B cell (primary cell): ENCODE results near the gene TMEM25. TPM values are rescaled to one million over a fixed set of nuclear protein-coding genes. Genes with fewer than 3 reads are reported as not detected.
A peak's percentile ranks its signal among the peaks of the same experiment; 100 is the strongest.

Experiments
- ATAC-seq: fragments of 200-7000 bp; cut with Tn5 transposase; one replicate; pipeline ENCODE4 v1.10.0; 2021; ENCODE audit warnings: low read depth, mild to moderate bottlenecking, moderate number of reproducible peaks, moderate library complexity
- CTCF ChIA-PET: fragments of 350-600 bp; sonication (Branson Sonifier 250); formaldehyde crosslinking; loops from one replicate; lab custom pipeline; 2021; ENCODE audit warnings: antibody characterized with exemption, inconsistent platforms; lab: Charles Lee
- POLR2A ChIA-PET: fragments of 350-600 bp; sonication (Branson Sonifier 250); formaldehyde crosslinking; loops from one replicate; lab custom pipeline; 2021; ENCODE audit warnings: antibody characterized with exemption; lab: Charles Lee
- DNase-seq: peaks from one replicate; pipeline ENCODE4 v3.0.0; 2013
- H2AFZ ChIP-seq: 2 replicates; pipeline ENCODE4 v1.6.1; 2012; ENCODE audit warnings: mild to moderate bottlenecking, low read depth, low read length; ENCODE audit not compliant: insufficient read depth, poor library complexity, severe bottlenecking
- H3K27ac ChIP-seq, 2 donors: 1 replicate in 1 of 2; 2 replicates in 1 of 2; pipeline ENCODE4 v1.5.1; 2012 to 2013; ENCODE audit warnings: low read length in 2 of 2, mild to moderate bottlenecking in 2 of 2, moderate library complexity in 1 of 2
- H3K27me3 ChIP-seq, 4 experiments: fragments of 200-600 bp in 1 of 4; sonication (generic) in 1 of 4; replicated peaks in 1 of 4; 1 replicate in 2 of 4; 2 replicates in 2 of 4; pipeline versions ENCODE4 v1.6.1 to v1.7.0; 2013 to 2016; ENCODE audit warnings: low read length in 3 of 4, mild to moderate bottlenecking in 2 of 4, mixed read lengths in 1 of 4, moderate library complexity in 1 of 4; ENCODE audit not compliant: insufficient read depth in 4 of 4, control insufficient read depth in 3 of 4; ENCODE audit errors: control extremely low read depth in 1 of 4
- H3K36me3 ChIP-seq, 2 experiments: replicated peaks in 1 of 2; 1 replicate in 1 of 2; 2 replicates in 1 of 2; pipeline versions ENCODE4 v1.6.1 to v1.7.1; 2013; ENCODE audit warnings: low read length in 1 of 2; ENCODE audit not compliant: insufficient read depth in 2 of 2, control insufficient read depth in 1 of 2; ENCODE audit errors: control extremely low read depth in 1 of 2, extremely low read depth in 1 of 2
- H3K4me1 ChIP-seq, 2 donors: fragments of 200-600 bp in 1 of 2; sonication (generic) in 1 of 2; 1 replicate in 1 of 2; 2 replicates in 1 of 2; pipeline versions ENCODE4 v1.5.1 to v1.6.1; 2013 to 2017; ENCODE audit warnings: low read length in 2 of 2; ENCODE audit not compliant: control insufficient read depth in 2 of 2, insufficient read depth in 2 of 2
- H3K4me2 ChIP-seq: replicated peaks from 2 replicates; pipeline ENCODE3; 2012; ENCODE audit warnings: mild to moderate bottlenecking, low read depth, low read length; ENCODE audit not compliant: poor library complexity, severe bottlenecking
- H3K4me3 ChIP-seq, 5 experiments: fragments of 200-600 bp in 1 of 5; sonication (generic) in 1 of 5; 1 replicate in 3 of 5; 2 replicates in 2 of 5; pipeline versions ENCODE4 v1.5.1 to v1.7.0; 2011 to 2016; ENCODE audit warnings: low read length in 4 of 5, mild to moderate bottlenecking in 4 of 5, low read depth in 2 of 5, control low read depth in 1 of 5, moderate library complexity in 1 of 5; ENCODE audit not compliant: insufficient read depth in 1 of 5; ENCODE audit errors: control extremely low read depth in 1 of 5, extremely low read depth in 1 of 5
- H3K79me2 ChIP-seq: fragments of 200-600 bp; sonication (generic); one replicate; pipeline ENCODE4 v1.6.0; 2016; ENCODE audit warnings: low read length; ENCODE audit not compliant: control insufficient read depth, insufficient read depth
- H3K9ac ChIP-seq: fragments of 200-600 bp; sonication (generic); 2 replicates; pipeline ENCODE4 v1.6.1; 2017; ENCODE audit warnings: mild to moderate bottlenecking, low read length, moderate library complexity
- H3K9me3 ChIP-seq, 3 donors: one replicate each; pipeline versions ENCODE4 v1.6.1 to v1.7.1; 2013; ENCODE audit warnings: low read length in 2 of 3; ENCODE audit not compliant: control insufficient read depth in 2 of 3, insufficient read depth in 1 of 3; ENCODE audit errors: control extremely low read depth in 1 of 3
- H4K20me1 ChIP-seq: 2 replicates; pipeline ENCODE4 v1.6.0; 2012; ENCODE audit warnings: mild to moderate bottlenecking, low read length; ENCODE audit not compliant: insufficient read depth, control insufficient read depth, poor library complexity, severe bottlenecking
- H3K27ac Mint-ChIP-seq: one replicate; pipeline ENCODE4 v1.8.0; 2021; ENCODE audit warnings: mixed read lengths
- H3K27me3 Mint-ChIP-seq: one replicate; pipeline ENCODE4 v1.8.0; 2021; ENCODE audit warnings: mixed read lengths
- H3K4me1 Mint-ChIP-seq: one replicate; pipeline ENCODE4 v1.8.0; 2021; ENCODE audit warnings: mixed read lengths
- H3K4me3 Mint-ChIP-seq: one replicate; pipeline ENCODE4 v1.8.0; 2021; ENCODE audit warnings: mixed read lengths
- H3K9me3 Mint-ChIP-seq: one replicate; pipeline ENCODE4 v1.8.0; 2022; ENCODE audit warnings: mixed read lengths; ENCODE audit not compliant: insufficient read depth
- EZH2 ChIP-seq: IDR thresholded peaks from 2 replicates; pipeline ENCODE4 v1.6.1; 2012; ENCODE audit warnings: borderline replicate concordance, low read depth, mild to moderate bottlenecking, moderate library complexity, low read length; ENCODE audit not compliant: insufficient read depth, poor library complexity, severe bottlenecking
- WGBS: methylation state at CpG from one replicate; pipeline ENCODE4 v1.1.5; 2013; ENCODE audit warnings: missing lambda C conversion rate; ENCODE audit not compliant: insufficient coverage; 5-methylcytosine and 5-hydroxymethylcytosine counted together
- intact Hi-C: fragments of 100-400 bp; cut with micrococcal nuclease; formaldehyde crosslinking; loops from one replicate; pipeline ENCODE4 v1.10.0; 2022
- polyA plus RNA-seq: library from polyadenylated mRNA; depleted of rRNA; stranded (reverse); fragments of >200 nt; gene quantifications from 2 replicates; pipeline ENCODE4 v1.2.3, GENCODE V29; 2012
- total RNA-seq, 2 donors: library from RNA; stranded (reverse); fragments of 120-200 nt in 1 of 2; gene quantifications; 1 replicate in 1 of 2; 2 replicates in 1 of 2; pipeline versions ENCODE4 v1.2.3 to v1.2.4, GENCODE V29; 2013 to 2022
- TF ChIP-seq, protein P1 (sequence below): fragments of 200-600 bp; IDR thresholded peaks from one replicate; pipeline ENCODE4 v1.8.0; 2022; ENCODE audit warnings: antibody characterized with exemption, mild to moderate bottlenecking

The TMEM25 gene
- total and polyA plus RNA-seq, 2 donors (not counting 1 experiment from before 2014, with no cell fraction given), result 16.9 to 21.4 TPM

DNA sequence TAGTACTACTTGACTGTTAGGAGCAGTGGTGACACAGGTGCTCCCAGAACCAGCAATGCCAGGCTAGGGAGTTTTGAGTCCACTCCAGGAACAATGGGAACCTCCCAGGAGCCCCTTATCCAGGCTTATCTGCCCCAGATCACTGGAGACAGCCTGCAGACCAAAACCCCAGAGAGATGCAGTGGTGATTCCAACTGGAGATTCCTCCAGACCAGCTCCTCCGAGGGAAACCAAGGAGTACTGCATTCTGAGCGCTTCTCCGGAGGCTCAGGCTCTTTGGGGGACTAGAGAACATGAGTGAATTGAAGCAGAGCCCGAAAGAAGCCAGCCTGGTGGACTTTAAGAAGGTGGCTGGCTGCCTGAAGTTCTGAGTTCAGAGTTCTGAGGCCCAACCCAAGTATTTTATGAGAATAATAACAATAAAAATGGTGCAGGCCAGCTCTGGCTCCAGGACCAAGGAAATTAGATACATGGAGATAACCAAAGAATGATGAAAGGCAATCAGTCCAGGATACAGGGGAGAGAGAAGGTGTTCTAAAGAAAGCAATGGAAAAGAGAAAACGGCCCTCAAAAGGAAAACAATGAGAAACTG lies 1.3 kb upstream of the TMEM25 start:
- no peaks in the 10 kb centered on the region for H3K79me2 ChIP-seq
- peak overlapping the region in 2 of 5 experiments; percentile 1 to 73 for H3K4me3 ChIP-seq
- H2AFZ ChIP-seq, result peak overlapping the region; percentile 100
- H3K4me3 Mint-ChIP-seq, result peak overlapping the region; percentile 97
- no peaks in the 10 kb centered on the region for H4K20me1 ChIP-seq
- WGBS, result 93% methylated on average over 4 of the region's 5 CpGs
- peak overlapping the region; percentile 85 for H3K4me2 ChIP-seq
- intact Hi-C loops, result loop anchor here (2.0 kb wide), 2 partner anchors 43 to 91 kb away; partner anchors contain the start of gene ARCN1
- peaks cover 14 to 21% of the 10 kb centered on the region in 2 donors for H3K4me1 ChIP-seq
- no peaks in the 10 kb centered on the region for H3K36me3 ChIP-seq
- no peak for ATAC-seq
- no peaks in the 10 kb centered on the region for H3K27me3 Mint-ChIP-seq
- peak overlapping the region; percentile 65 for H3K27ac Mint-ChIP-seq
- no peak overlapping the region for H3K27ac ChIP-seq
- DNase-seq, result no peak
- POLR2A ChIA-PET, result no interaction called here
- CTCF ChIA-PET, result interaction anchor here (1.1 to 1.2 kb wide), 2 partner anchors 44 to 94 kb away, joined by 3 read pairs; no protein-coding TSS in a partner anchor
- TF ChIP-seq, protein P1, sequence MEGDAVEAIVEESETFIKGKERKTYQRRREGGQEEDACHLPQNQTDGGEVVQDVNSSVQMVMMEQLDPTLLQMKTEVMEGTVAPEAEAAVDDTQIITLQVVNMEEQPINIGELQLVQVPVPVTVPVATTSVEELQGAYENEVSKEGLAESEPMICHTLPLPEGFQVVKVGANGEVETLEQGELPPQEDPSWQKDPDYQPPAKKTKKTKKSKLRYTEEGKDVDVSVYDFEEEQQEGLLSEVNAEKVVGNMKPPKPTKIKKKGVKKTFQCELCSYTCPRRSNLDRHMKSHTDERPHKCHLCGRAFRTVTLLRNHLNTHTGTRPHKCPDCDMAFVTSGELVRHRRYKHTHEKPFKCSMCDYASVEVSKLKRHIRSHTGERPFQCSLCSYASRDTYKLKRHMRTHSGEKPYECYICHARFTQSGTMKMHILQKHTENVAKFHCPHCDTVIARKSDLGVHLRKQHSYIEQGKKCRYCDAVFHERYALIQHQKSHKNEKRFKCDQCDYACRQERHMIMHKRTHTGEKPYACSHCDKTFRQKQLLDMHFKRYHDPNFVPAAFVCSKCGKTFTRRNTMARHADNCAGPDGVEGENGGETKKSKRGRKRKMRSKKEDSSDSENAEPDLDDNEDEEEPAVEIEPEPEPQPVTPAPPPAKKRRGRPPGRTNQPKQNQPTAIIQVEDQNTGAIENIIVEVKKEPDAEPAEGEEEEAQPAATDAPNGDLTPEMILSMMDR, result no peak
- no peak for TF ChIP-seq EZH2
- no peaks in the 10 kb centered on the region for H3K9me3 ChIP-seq
- H3K4me1 Mint-ChIP-seq, result peaks cover 27% of the 10 kb centered on the region
- H3K27me3 ChIP-seq, result no peaks in the 10 kb centered on the region
- no peaks in the 10 kb centered on the region for H3K9me3 Mint-ChIP-seq
- H3K9ac ChIP-seq, result peak overlapping the region; percentile 79

DNA sequence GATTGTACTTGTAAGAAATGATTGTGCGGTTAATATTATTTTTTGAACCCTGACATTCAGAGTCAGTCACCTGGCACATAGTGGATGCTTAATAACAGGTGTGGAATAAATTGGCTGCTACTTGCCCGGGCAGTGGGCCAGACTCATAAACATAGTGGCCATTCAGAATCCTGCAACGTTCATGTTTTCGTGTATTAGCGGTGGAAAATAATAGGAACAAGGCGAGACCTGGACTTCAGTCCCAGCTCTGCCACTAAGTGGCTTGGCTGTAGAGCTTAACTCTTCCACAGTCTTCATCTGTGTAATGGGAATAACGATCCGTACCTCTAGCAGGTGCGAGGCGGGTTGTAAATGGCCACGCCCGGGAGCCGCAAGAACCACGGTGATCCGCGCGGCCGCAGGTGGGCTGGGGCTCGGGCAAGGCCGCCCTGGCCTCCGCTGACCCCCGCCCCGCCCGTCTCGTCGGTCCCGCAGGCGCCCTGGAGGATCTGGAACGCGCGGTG lies 761 bp upstream of the TMEM25 start:
- intact Hi-C loops, result loop anchor here (2.0 kb wide), 2 partner anchors 43 to 91 kb away; partner anchors contain the start of gene ARCN1
- POLR2A ChIA-PET, result interaction anchor here (1.2 kb wide), 1 partner anchor 95 kb away, joined by 4 read pairs; no protein-coding TSS in a partner anchor
- Mint-ChIP-seq H3K4me3 (peak overlapping the region; percentile 97), H3K27me3 (no peaks in the 10 kb centered on the region), H3K9me3 (no peaks in the 10 kb centered on the region), H3K27ac (peak overlapping the region; percentile 65), H3K4me1 (peaks cover 24% of the 10 kb centered on the region)
- DNase-seq (no peak), ATAC-seq (no peak)
- no peaks in the 10 kb centered on the region for H3K27me3 ChIP-seq
- H4K20me1 ChIP-seq, result no peaks in the 10 kb centered on the region
- CTCF ChIA-PET, result interaction anchor here (1.0 to 1.2 kb wide), 3 partner anchors 21 to 95 kb away, joined by 3 read pairs; no protein-coding TSS in a partner anchor
- peak overlapping the region in 1 of 2 donors; percentile 42 for H3K27ac ChIP-seq
- no peaks in the 10 kb centered on the region for H3K9me3 ChIP-seq
- TF ChIP-seq, protein P1, result no peak
- no peak for TF ChIP-seq EZH2
- H3K36me3 ChIP-seq, result no peaks in the 10 kb centered on the region
- H2AFZ ChIP-seq, result peak overlapping the region; percentile 100
- peak overlapping the region; percentile 79 for H3K9ac ChIP-seq
- peak overlapping the region; percentile 1 to 87 (median 73) for H3K4me3 ChIP-seq
- H3K79me2 ChIP-seq, result no peaks in the 10 kb centered on the region
- H3K4me2 ChIP-seq, result peak overlapping the region; percentile 85
- WGBS, result 5% methylated on average over 31 of the region's 31 CpGs
- H3K4me1 ChIP-seq, result peaks cover 14 to 21% of the 10 kb centered on the region in 2 donors
